IMR-90 (cell line): ENCODE data around the gene BTRC. TPM values are rescaled to one million over a fixed set of nuclear protein-coding genes. Genes with fewer than 3 reads are reported as not detected.

ENCODE experiments used
- ATAC-seq: fragments of 200-7000 bp; cut with Tn5 transposase; 2 replicates; pipeline ENCODE4 v1.9.1; 2020; ENCODE audit warnings: low read depth, mild to moderate bottlenecking, moderate library complexity
- BruUV-seq: library from RNA; stranded (reverse); fragments of 400-500 nt; replicated peaks from 2 replicates; lab custom pipeline; 2021; lab: Mats Ljungman, UMichigan
- CTCF ChIA-PET: fragments of 300-600 bp; formaldehyde crosslinking; extraction: SDS; loops from one replicate; lab custom pipeline; 2021; ENCODE audit warnings: antibody characterized with exemption; lab: Yijun Ruan, JAX
- POLR2A ChIA-PET: fragments of 300-600 bp; sonication (Branson Sonifier 250); formaldehyde crosslinking; loops from one replicate; lab custom pipeline; 2022; ENCODE audit warnings: antibody characterized with exemption; ENCODE audit not compliant: unreplicated experiment; lab: Charles Lee
- DNase-seq: peaks from one replicate; pipeline ENCODE4 v3.0.0; 2013
- H2AFZ ChIP-seq: replicated peaks from 2 replicates; pipeline ENCODE3; 2013; ENCODE audit warnings: low read length, mild to moderate bottlenecking; ENCODE audit not compliant: poor library complexity
- H2AK5ac ChIP-seq: 2 replicates; pipeline ENCODE4 v1.6.1; 2013; ENCODE audit warnings: low read depth, low read length, inconsistent platforms
- H2AK9ac ChIP-seq: replicated peaks from 2 replicates; pipeline ENCODE3; 2013; ENCODE audit warnings: mild to moderate bottlenecking, low read depth, low read length, moderate library complexity; ENCODE audit not compliant: poor library complexity
- H2BK120ac ChIP-seq: 2 replicates; pipeline ENCODE4 v1.6.1; 2013; ENCODE audit warnings: low read depth, low read length, inconsistent platforms
- H2BK15ac ChIP-seq: 3 replicates; pipeline ENCODE4 v1.6.1; 2013; ENCODE audit warnings: low read depth, low read length, inconsistent platforms
- H2BK20ac ChIP-seq: 2 replicates; pipeline ENCODE4 v1.6.1; 2013; ENCODE audit warnings: low read depth, mild to moderate bottlenecking, inconsistent platforms, low read length, moderate library complexity
- H2BK5ac ChIP-seq: 2 replicates; pipeline ENCODE4 v1.6.1; 2013; ENCODE audit warnings: mild to moderate bottlenecking, low read depth, low read length, inconsistent platforms; ENCODE audit not compliant: poor library complexity, severe bottlenecking
- H3K14ac ChIP-seq: replicated peaks from 2 replicates; pipeline ENCODE4 v1.6.1; 2013; ENCODE audit warnings: low read depth, low read length, inconsistent platforms
- H3K18ac ChIP-seq: 2 replicates; pipeline ENCODE4 v1.6.1; 2013; ENCODE audit warnings: low read depth, low read length, control low read depth
- H3K23ac ChIP-seq: 2 replicates; pipeline ENCODE4 v1.6.1; 2013; ENCODE audit warnings: low read depth, low read length, inconsistent platforms
- H3K27ac ChIP-seq: 2 replicates; pipeline ENCODE4 v1.5.1; 2013; ENCODE audit warnings: mild to moderate bottlenecking, control low read depth, low read length; ENCODE audit not compliant: insufficient read depth
- H3K27me3 ChIP-seq: 2 replicates; pipeline ENCODE4 v1.6.1; 2013; ENCODE audit warnings: low read length; ENCODE audit not compliant: control insufficient read depth, insufficient read depth
- H3K36me3 ChIP-seq: 2 replicates; pipeline ENCODE4 v1.6.1; 2013; ENCODE audit warnings: low read length, mixed read lengths; ENCODE audit not compliant: control insufficient read depth, insufficient read depth
- H3K4ac ChIP-seq: 2 replicates; pipeline ENCODE4 v1.6.1; 2013; ENCODE audit warnings: low read depth, low read length, inconsistent platforms
- H3K4me1 ChIP-seq: 2 replicates; pipeline ENCODE4 v1.6.1; 2013; ENCODE audit warnings: low read length, mixed read lengths; ENCODE audit not compliant: control insufficient read depth, insufficient read depth
- H3K4me2 ChIP-seq: 2 replicates; pipeline ENCODE4 v1.6.1; 2013; ENCODE audit warnings: low read depth, mild to moderate bottlenecking, control low read depth, low read length, moderate library complexity
- H3K4me3 ChIP-seq: 2 replicates; pipeline ENCODE4 v1.5.1; 2013; ENCODE audit warnings: low read depth, mild to moderate bottlenecking, control low read depth, low read length, moderate library complexity; ENCODE audit not compliant: insufficient read depth
- H3K56ac ChIP-seq: 2 replicates; pipeline ENCODE4 v1.6.1; 2013; ENCODE audit warnings: low read length, inconsistent platforms; ENCODE audit not compliant: insufficient read depth; ENCODE audit errors: extremely low read depth
- H3K79me1 ChIP-seq, 2 experiments: 2 replicates each; pipeline ENCODE4 v1.6.1; 2013; ENCODE audit warnings: low read length in 2 of 2, inconsistent platforms in 1 of 2, low read depth in 1 of 2
- H3K9ac ChIP-seq: 2 replicates; pipeline ENCODE4 v1.6.1; 2013; ENCODE audit warnings: low read depth, low read length, control low read depth
- H3K9me1 ChIP-seq: 2 replicates; pipeline ENCODE4 v1.6.1; 2013; ENCODE audit warnings: low read length, inconsistent platforms; ENCODE audit not compliant: insufficient read depth
- H3K9me3 ChIP-seq: 2 replicates; pipeline ENCODE4 v1.6.1; 2013; ENCODE audit warnings: low read length; ENCODE audit not compliant: control insufficient read depth, insufficient read depth
- H4K20me1 ChIP-seq: 2 replicates; pipeline ENCODE4 v1.6.1; 2013; ENCODE audit warnings: low read length, inconsistent platforms; ENCODE audit not compliant: insufficient read depth
- H4K5ac ChIP-seq: 2 replicates; pipeline ENCODE4 v1.6.1; 2013; ENCODE audit warnings: mild to moderate bottlenecking, low read depth, low read length, control low read depth
- H4K8ac ChIP-seq, 2 experiments: 2 replicates each; pipeline ENCODE4 v1.6.1; 2013; ENCODE audit warnings: low read depth in 2 of 2, low read length in 2 of 2, control low read depth in 1 of 2, inconsistent platforms in 1 of 2
- H4K91ac ChIP-seq: 2 replicates; pipeline ENCODE4 v1.6.1; 2013; ENCODE audit warnings: low read depth, low read length, inconsistent platforms; ENCODE audit not compliant: insufficient read depth
- CHD1 ChIP-seq: IDR thresholded peaks from 2 replicates; pipeline ENCODE4 v1.6.1; 2012; ENCODE audit warnings: low read depth, low read length, improper control_type of control experiment
- POLR2A ChIP-seq: IDR thresholded peaks from 2 replicates; pipeline ENCODE4 v1.6.1; 2012; ENCODE audit warnings: mild to moderate bottlenecking, low read depth, low read length
- WGBS, 2 experiments: methylation state at CpG; one replicate each; pipeline versions ENCODE4 v1.1.5 to v1.1.7; 2013; ENCODE audit warnings: missing lambda C conversion rate in 2 of 2; ENCODE audit not compliant: insufficient read length in 1 of 2; ENCODE audit errors: extremely low coverage in 2 of 2; 5-methylcytosine and 5-hydroxymethylcytosine counted together
- dilution Hi-C: fragments of 300-500 bp; cut with HindIII; formaldehyde crosslinking; loops from one replicate; pipeline ENCODE4 v1.14.3; 2018; ENCODE audit warnings: low sequenced_read_pairs; ENCODE audit not compliant: unreplicated experiment
- in situ Hi-C: fragments of 300-500 bp; cut with MboI; formaldehyde crosslinking; loops from 3 replicates; pipeline ENCODE4 v1.14.3; 2019; ENCODE audit warnings: low sequenced_read_pairs, inconsistent platforms, mixed read lengths
- intact Hi-C: fragments of 100-400 bp; cut with micrococcal nuclease; formaldehyde crosslinking; loops from 2 replicates; pipeline ENCODE4 v1.10.0; 2022
- polyA plus RNA-seq, 3 experiments: library from polyadenylated mRNA; depleted of rRNA; stranded (reverse); fragments of >200 nt; gene quantifications; 2 replicates each; pipeline ENCODE4 v1.2.3, GENCODE V29; 2012; ENCODE audit warnings: low replicate concordance in 1 of 3
- total RNA-seq: library from RNA; depleted of rRNA; stranded (reverse); fragments of >200 nt; gene quantifications from 2 replicates; pipeline ENCODE4 v1.2.3, GENCODE V29; 2012

Gene BTRC
- total and polyA plus RNA-seq, 2 of the 4 experiments (the other 2 are of a cell fraction): 7.7 to 8.4 TPM

GRCh38 chr10:101570428-101571270 is 216.7 kb downstream of the BTRC start:
- BruUV-seq: no TSS peak
- Histone ChIP-seq H3K9ac (peak overlapping the region; percentile 72), H3K56ac (no peak overlapping the region), H4K8ac (peak overlapping the region; percentile 84 to 88), H3K79me1 (no peaks in the 10 kb centered on the region), H3K4me3 (peak overlapping the region; percentile 49), H3K4me1 (peaks cover 6% of the 10 kb centered on the region), H3K27ac (no peak overlapping the region), H4K91ac (peak overlapping the region; percentile 57; the same call in 1 of the 2 replicates), H3K27me3 (peaks cover 38% of the 10 kb centered on the region), H3K4me2 (peak overlapping the region; percentile 87), H2AK5ac (no peak overlapping the region; the same call in 1 of the 2 replicates), H3K23ac (peak overlapping the region; percentile 56; the same call in 1 of the 2 replicates), H3K9me1 (no peaks in the 10 kb centered on the region; the same call in 1 of the 2 replicates), H4K5ac (peak overlapping the region; percentile 62), H2AK9ac (peak overlapping the region; percentile 87), H3K36me3 (no peaks in the 10 kb centered on the region), H2BK120ac (no peak overlapping the region), H2BK20ac (no peak overlapping the region), H3K18ac (no peak overlapping the region; the same call in 1 of the 2 replicates), H3K4ac (peak overlapping the region; percentile 68), H2BK5ac (no peak overlapping the region), H4K20me1 (no peaks in the 10 kb centered on the region), H3K14ac (peak overlapping the region; percentile 44; the same call in 1 of the 2 replicates), H2AFZ (peak overlapping the region; percentile 97), H2BK15ac (no peak overlapping the region), H3K9me3 (peaks cover 7% of the 10 kb centered on the region)
- in situ Hi-C loops (loop anchor here (5.0 kb wide), 1 partner anchor 358 kb away; no protein-coding TSS in a partner anchor), dilution Hi-C loops (no loop called here), intact Hi-C loops (loop anchor here (1.0 to 2.0 kb wide), 4 partner anchors 270 to 409 kb away; no protein-coding TSS in a partner anchor)
- 44% methylated on average over 5 of the region's 37 CpGs; no CpG with 5 or more reads in 1 of the 2 experiments for WGBS, 2 experiments
- TF ChIP-seq POLR2A: 0 out of 2 replicates have a peak, but pooled peaks have one; percentile 12
- TF ChIP-seq CHD1: no peak
- ATAC-seq: peak; percentile 57
- POLR2A ChIA-PET: no interaction called here
- CTCF ChIA-PET: interaction anchor here (0.6 to 2.5 kb wide), 6 partner anchors 104 to 357 kb away, joined by 3 to 16 read pairs (median 4); no protein-coding TSS in a partner anchor
- DNase-seq: no peak
